Putamen (tissue), 1 donor: ENCODE results near the gene LBH.

ENCODE experiments used
- DNase-seq: peaks from one replicate; pipeline ENCODE4 v3.0.0-alpha.2; 2016; ENCODE audit warnings: low spot score

Gene LBH

GRCh38 chr2:30306522-30306921, 75.2 kb downstream of the LBH start:
- no peak for DNase-seq

GRCh38 chr2:30308280-30308679, 76.9 kb downstream of the LBH start:
- no peak for DNase-seq
